CD14-positive monocyte (primary cell): ENCODE data around the gene UBE2M. TPM values are rescaled to one million over a fixed set of nuclear protein-coding genes. Genes with fewer than 3 reads are reported as not detected.
"Not testable (repeated sequence)": the region's sequence is repeated elsewhere in the genome, so short reads cannot be mapped to it uniquely, and the experiment has no call there.

Source experiments
- DNase-seq, 3 donors: peaks; one replicate each; pipeline ENCODE4 v3.0.0-alpha.2; 2011 to 2022
- H2AFZ ChIP-seq: 2 replicates; pipeline ENCODE4 v1.6.0; 2012; ENCODE audit warnings: mild to moderate bottlenecking, low read depth, low read length, inconsistent platforms; ENCODE audit not compliant: insufficient read depth, poor library complexity, severe bottlenecking
- H3K27ac ChIP-seq, 2 donors: 1 replicate in 1 of 2; 2 replicates in 1 of 2; pipeline ENCODE4 v1.5.1; 2012 to 2013; ENCODE audit warnings: low read length in 2 of 2, control low read depth in 1 of 2, inconsistent platforms in 1 of 2, low read depth in 1 of 2, mild to moderate bottlenecking in 1 of 2
- H3K27me3 ChIP-seq, 2 donors: one replicate each; pipeline versions ENCODE4 v1.6.0 to v1.6.1; 2011 to 2013; ENCODE audit warnings: low read length in 2 of 2; ENCODE audit not compliant: control insufficient read depth in 2 of 2, insufficient read depth in 2 of 2
- H3K36me3 ChIP-seq, 2 donors: replicated peaks in 1 of 2; 1 replicate in 1 of 2; 2 replicates in 1 of 2; pipeline versions ENCODE4 v1.5.1 to v1.6.1; 2012 to 2013; ENCODE audit warnings: low read length in 2 of 2, control low read depth in 1 of 2, inconsistent platforms in 1 of 2, mild to moderate bottlenecking in 1 of 2; ENCODE audit not compliant: insufficient read depth in 2 of 2, control insufficient read depth in 1 of 2
- H3K4me1 ChIP-seq, 2 donors: 1 replicate in 1 of 2; 2 replicates in 1 of 2; pipeline versions ENCODE4 v1.5.1 to v1.6.1; 2012 to 2013; ENCODE audit warnings: low read length in 2 of 2, control low read depth in 1 of 2, inconsistent platforms in 1 of 2, mild to moderate bottlenecking in 1 of 2, moderate library complexity in 1 of 2; ENCODE audit not compliant: insufficient read depth in 2 of 2, control insufficient read depth in 1 of 2
- H3K4me2 ChIP-seq: replicated peaks from 2 replicates; pipeline ENCODE3; 2012; ENCODE audit warnings: low read length, moderate library complexity, mild to moderate bottlenecking; ENCODE audit not compliant: poor library complexity, severe bottlenecking; ENCODE audit errors: extremely low read depth
- H3K4me3 ChIP-seq, 3 experiments: fragments of 200-600 bp in 1 of 3; sonication (generic) in 1 of 3; replicated peaks in 1 of 3; 1 replicate in 2 of 3; 2 replicates in 1 of 3; pipeline ENCODE4 v1.5.1; 2011 to 2013; ENCODE audit warnings: low read length in 3 of 3, mild to moderate bottlenecking in 3 of 3, control low read depth in 2 of 3, low read depth in 2 of 3, inconsistent platforms in 1 of 3, moderate library complexity in 1 of 3
- H3K79me2 ChIP-seq: 2 replicates; pipeline ENCODE4 v1.6.0; 2012; ENCODE audit warnings: mild to moderate bottlenecking, control low read depth, inconsistent platforms, low read length, moderate library complexity; ENCODE audit not compliant: insufficient read depth
- H3K9ac ChIP-seq: 2 replicates; pipeline ENCODE4 v1.6.0; 2017; ENCODE audit warnings: low read length, mild to moderate bottlenecking; ENCODE audit not compliant: insufficient read depth, poor library complexity, severe bottlenecking
- H3K9me3 ChIP-seq, 2 donors: replicated peaks in 1 of 2; 1 replicate in 1 of 2; 2 replicates in 1 of 2; pipeline versions ENCODE4 v1.5.1 to v1.6.1; 2012 to 2013; ENCODE audit warnings: low read length in 2 of 2, control low read depth in 1 of 2; ENCODE audit not compliant: control insufficient read depth in 1 of 2, insufficient read depth in 1 of 2
- H4K20me1 ChIP-seq: 2 replicates; pipeline ENCODE4 v1.6.0; 2012; ENCODE audit warnings: mild to moderate bottlenecking, low read length, control low read depth, moderate library complexity; ENCODE audit not compliant: insufficient read depth
- H3K27ac Mint-ChIP-seq, 7 donors: one replicate each; pipeline ENCODE4 v1.8.0; 2020; ENCODE audit warnings: mild to moderate bottlenecking in 7 of 7, mixed read lengths in 7 of 7, moderate library complexity in 6 of 7, inconsistent platforms in 2 of 7
- H3K27me3 Mint-ChIP-seq, 3 donors: one replicate each; pipeline ENCODE4 v1.8.0; 2021 to 2022; ENCODE audit warnings: low read depth in 3 of 3, mild to moderate bottlenecking in 3 of 3, mixed read lengths in 3 of 3, moderate library complexity in 3 of 3, inconsistent platforms in 1 of 3
- H3K36me3 Mint-ChIP-seq, 2 donors: one replicate each; pipeline ENCODE4 v1.8.0; 2020; ENCODE audit warnings: mixed read lengths in 2 of 2, inconsistent platforms in 1 of 2, mild to moderate bottlenecking in 1 of 2
- H3K4me1 Mint-ChIP-seq: one replicate; pipeline ENCODE4 v1.8.0; 2020; ENCODE audit warnings: mild to moderate bottlenecking, mixed read lengths
- H3K4me3 Mint-ChIP-seq, 2 donors: one replicate each; pipeline ENCODE4 v1.8.0; 2020; ENCODE audit warnings: mild to moderate bottlenecking in 2 of 2, mixed read lengths in 2 of 2, moderate library complexity in 1 of 2
- H3K9me3 Mint-ChIP-seq, 7 donors: one replicate each; pipeline ENCODE4 v1.8.0; 2020 to 2022; ENCODE audit warnings: mixed read lengths in 7 of 7, mild to moderate bottlenecking in 6 of 7, moderate library complexity in 6 of 7, inconsistent platforms in 2 of 7
- whole genome bisulfite sequencing: methylation state at CpG from one replicate; pipeline ENCODE4 v1.1.5; 2013; ENCODE audit warnings: missing lambda C conversion rate; ENCODE audit not compliant: insufficient coverage; 5-methylcytosine and 5-hydroxymethylcytosine counted together
- intact Hi-C, 2 donors: fragments of 100-400 bp; cut with micrococcal nuclease; formaldehyde crosslinking; loops; one replicate each; pipeline versions ENCODE4 v1.15.0 to v1.15.1; 2023
- polyA minus RNA-seq: library from RNA; depleted of rRNA, polyadenylated mRNA; stranded (reverse); fragments of >200 nt; gene quantifications from 2 replicates; pipeline ENCODE4 v1.2.3, GENCODE V29; 2012
- polyA plus RNA-seq, 3 donors: library from polyadenylated mRNA; depleted of rRNA in 1 of 3; unstranded in 2 of 3; stranded (reverse) in 1 of 3; fragments of 300-500 nt in 2 of 3; fragments of >200 nt in 1 of 3; fragmentation: Illumina TruSeq in 2 of 3; gene quantifications; 1 replicate in 2 of 3; 2 replicates in 1 of 3; pipeline ENCODE4 v1.2.3, GENCODE V29; 2012 to 2021
- total RNA-seq, 12 experiments: library from RNA in 1 of 12; stranded (reverse) in 1 of 12; fragments of 120-200 nt in 1 of 12; gene quantifications; one replicate each; pipeline ENCODE4 v1.2.4 and lab custom pipeline; 2013 to 2026; ENCODE audit warnings: mixed read lengths in 6 of 12, inconsistent platforms in 1 of 12
- TF ChIP-seq, protein P1 (sequence below): fragments of 200-600 bp; IDR thresholded peaks from one replicate; pipeline ENCODE4 v1.8.0; 2022; ENCODE audit warnings: antibody characterized with exemption, mild to moderate bottlenecking

UBE2M gene
- 39.6 TPM for total RNA-seq (2013)
- polyA plus RNA-seq (10 to 100 TPM in 2 of 3 donors, 1 to 10 TPM in 1; 7.8 to 84.6 (median 14.3) TPM), polyA minus RNA-seq (24.4 and 44.5 TPM in 2 replicates), total RNA-seq (lab: John Stamatoyannopoulos, UW) (8.7 to 40.7 (median 21.1) reads per million in 11 experiments)

DNA sequence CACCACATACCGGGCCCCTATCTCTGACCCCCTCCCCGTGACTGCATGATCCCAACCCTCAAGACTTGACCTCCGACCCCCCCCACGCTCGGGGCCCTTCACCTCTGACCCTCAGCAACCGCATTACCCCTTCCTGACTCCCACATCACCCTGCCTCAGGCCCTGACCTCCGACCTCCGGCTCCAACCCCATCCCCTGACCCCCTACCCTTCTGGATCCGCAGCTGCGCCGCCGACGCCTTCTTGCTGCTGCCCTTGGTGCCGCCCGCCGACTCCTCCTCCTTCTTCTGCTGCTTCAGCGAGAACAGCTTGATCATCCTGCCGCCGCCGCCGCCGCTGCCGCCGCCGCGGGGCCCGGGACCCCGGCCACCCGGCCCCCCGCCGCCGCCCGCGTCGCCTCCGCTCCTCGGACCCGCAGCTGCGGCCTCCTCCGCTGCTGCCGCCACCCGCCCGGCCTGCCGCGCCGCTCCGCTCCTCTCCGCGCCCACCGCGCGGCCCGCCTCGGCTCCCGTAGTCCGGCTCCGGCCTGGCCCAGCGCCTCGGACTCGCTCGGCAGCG lies at the start of gene UBE2M:
Gene UBE2M, minus strand, starts transcription at position 546 of the 557 bp plus-strand sequence. Its CDS starts 230 bp downstream, at position 316.
- Histone ChIP-seq H4K20me1 (peaks cover 7% of the 10 kb centered on the region), H3K4me1 (peaks cover 66 to 77% of the 10 kb centered on the region in 2 donors), H3K27ac (peak within 1 kb of the TSS; percentile 97 to 98), H3K79me2 (peaks cover 46% of the 10 kb centered on the region), H3K4me3 (peak within 1 kb of the TSS; percentile 81 to 95 (median 82)), H3K9me3 (peaks cover 0 to 5% of the 10 kb centered on the region in 2 donors), H3K4me2 (peak within 1 kb of the TSS; percentile 99), H2AFZ (peak within 1 kb of the TSS; percentile 85), H3K36me3 (peaks cover 19 to 26% of the 10 kb centered on the region in 2 donors), H3K27me3 (peaks cover 12 to 25% of the 10 kb centered on the region in 2 donors), H3K9ac (peak within 1 kb of the TSS; percentile 94)
- H3K9me3 Mint-ChIP-seq, result peaks cover 0 to 14% (median 5%) of the 10 kb centered on the region in 7 donors
- TF ChIP-seq, protein P1, sequence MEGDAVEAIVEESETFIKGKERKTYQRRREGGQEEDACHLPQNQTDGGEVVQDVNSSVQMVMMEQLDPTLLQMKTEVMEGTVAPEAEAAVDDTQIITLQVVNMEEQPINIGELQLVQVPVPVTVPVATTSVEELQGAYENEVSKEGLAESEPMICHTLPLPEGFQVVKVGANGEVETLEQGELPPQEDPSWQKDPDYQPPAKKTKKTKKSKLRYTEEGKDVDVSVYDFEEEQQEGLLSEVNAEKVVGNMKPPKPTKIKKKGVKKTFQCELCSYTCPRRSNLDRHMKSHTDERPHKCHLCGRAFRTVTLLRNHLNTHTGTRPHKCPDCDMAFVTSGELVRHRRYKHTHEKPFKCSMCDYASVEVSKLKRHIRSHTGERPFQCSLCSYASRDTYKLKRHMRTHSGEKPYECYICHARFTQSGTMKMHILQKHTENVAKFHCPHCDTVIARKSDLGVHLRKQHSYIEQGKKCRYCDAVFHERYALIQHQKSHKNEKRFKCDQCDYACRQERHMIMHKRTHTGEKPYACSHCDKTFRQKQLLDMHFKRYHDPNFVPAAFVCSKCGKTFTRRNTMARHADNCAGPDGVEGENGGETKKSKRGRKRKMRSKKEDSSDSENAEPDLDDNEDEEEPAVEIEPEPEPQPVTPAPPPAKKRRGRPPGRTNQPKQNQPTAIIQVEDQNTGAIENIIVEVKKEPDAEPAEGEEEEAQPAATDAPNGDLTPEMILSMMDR, result no peak
- peaks cover 26% of the 10 kb centered on the region in 2 donors for H3K36me3 Mint-ChIP-seq
- peaks cover 71% of the 10 kb centered on the region for H3K4me1 Mint-ChIP-seq
- H3K4me3 Mint-ChIP-seq, result peak within 1 kb of the TSS; percentile 94 to 96
- peak; percentile 21 to 58 (median 39) for DNase-seq
- peak within 1 kb of the TSS; percentile 98 to 100 (median 99) for H3K27ac Mint-ChIP-seq
- WGBS, result under 1% methylated on average over 61 of the region's 62 CpGs
- intact Hi-C loops, result loop anchor here in 1 of 2 donors (2.0 kb wide), 1 partner anchor 13 kb away; the partner anchor contains the start of gene TRIM28
- H3K27me3 Mint-ChIP-seq, result peaks cover 24 to 25% (median 25%) of the 10 kb centered on the region in 3 donors

DNA sequence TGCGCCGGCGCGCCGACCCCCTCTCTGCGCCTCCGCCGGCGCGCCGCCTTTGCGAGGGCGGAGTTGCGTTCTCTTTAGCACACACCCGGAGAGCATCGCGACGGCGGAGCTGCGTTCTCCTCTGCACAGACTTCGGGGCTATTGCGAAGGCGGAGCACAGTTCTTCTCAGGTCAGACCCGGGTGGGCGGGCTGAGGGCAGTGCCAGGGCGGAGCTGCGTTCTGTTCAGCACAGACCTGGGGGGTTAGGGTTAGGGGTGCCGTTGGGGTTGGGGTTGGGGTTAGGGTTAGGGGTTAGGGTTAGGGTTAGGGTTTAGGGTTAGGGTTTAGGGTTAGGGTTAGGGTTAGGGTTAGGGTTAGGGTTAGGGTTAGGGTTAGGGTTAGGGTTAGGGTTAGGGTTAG lies 48.8 kb upstream of the UBE2M start:
- no CpG with 5 or more reads among the region's 28 CpGs for WGBS
- H3K9me3 Mint-ChIP-seq, H3K27ac Mint-ChIP-seq, H3K4me1 Mint-ChIP-seq, H3K79me2 ChIP-seq, H3K27me3 ChIP-seq, H3K27me3 Mint-ChIP-seq, H3K27ac ChIP-seq, H3K36me3 Mint-ChIP-seq, H3K9ac ChIP-seq, intact Hi-C loops, H3K36me3 ChIP-seq, DNase-seq, H3K4me3 Mint-ChIP-seq, H2AFZ ChIP-seq, H3K4me2 ChIP-seq, H3K4me3 ChIP-seq, H4K20me1 ChIP-seq, H3K4me1 ChIP-seq, H3K9me3 ChIP-seq: not testable (repeated sequence)

DNA sequence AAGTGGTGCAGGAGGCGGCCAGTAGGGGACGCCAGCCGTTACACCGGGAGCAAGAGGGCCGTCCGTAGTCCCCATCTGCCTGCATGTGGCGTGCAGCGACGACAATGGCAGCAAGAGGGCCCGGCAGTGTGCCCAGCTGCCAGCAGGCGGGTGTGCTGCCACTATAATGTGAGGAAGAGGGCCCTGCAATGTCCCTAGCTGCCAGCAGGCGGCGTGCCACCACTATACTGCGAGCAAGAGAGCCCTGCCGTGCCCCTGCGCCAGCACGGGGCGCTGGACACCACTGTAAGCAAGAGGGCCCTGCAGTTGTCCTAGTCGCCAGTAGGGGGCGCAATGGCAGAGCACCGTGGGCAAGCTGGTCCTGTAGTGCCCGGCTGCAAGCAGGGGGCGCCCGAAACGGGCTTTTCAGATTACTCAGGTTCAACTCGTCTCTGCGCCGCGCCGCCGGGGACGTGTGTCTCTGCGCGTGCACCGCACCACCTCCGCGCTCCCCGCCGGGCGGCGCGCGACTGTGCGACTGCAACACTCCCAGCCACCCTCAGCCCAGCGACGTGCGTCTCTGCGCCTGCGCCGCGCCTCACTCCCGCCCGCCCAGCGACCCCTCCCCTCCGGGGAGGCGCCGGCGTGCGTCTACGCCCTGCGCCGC lies 48.0 kb upstream of the UBE2M start:
- H4K20me1 ChIP-seq, H3K4me2 ChIP-seq, H3K4me3 Mint-ChIP-seq, H3K27ac Mint-ChIP-seq, H3K4me1 ChIP-seq, intact Hi-C loops, DNase-seq, H3K9me3 Mint-ChIP-seq, H3K27ac ChIP-seq, H3K27me3 Mint-ChIP-seq, H3K4me1 Mint-ChIP-seq, H3K4me3 ChIP-seq, H3K36me3 Mint-ChIP-seq, H3K9me3 ChIP-seq, H3K9ac ChIP-seq, H3K79me2 ChIP-seq, H3K27me3 ChIP-seq, H3K36me3 ChIP-seq, H2AFZ ChIP-seq: not testable (repeated sequence)
- WGBS, result 59% methylated on average over 8 of the region's 62 CpGs
